GM18526 (cell line): ENCODE results near the gene PARP12.

Experiments used
- POLR2A ChIP-seq: IDR thresholded peaks from 3 replicates; pipeline ENCODE4 v1.6.1; 2011; ENCODE audit not compliant: insufficient read length; ENCODE audit errors: extremely low read depth

The PARP12 gene

GRCh38 chr7:140062118-140062527 lies 628 bp downstream of the PARP12 start:
- peak; percentile 45 for TF ChIP-seq POLR2A

GRCh38 chr7:140061607-140061930 lies 1.2 kb downstream of the PARP12 start:
- no peak for TF ChIP-seq POLR2A

GRCh38 chr7:140060788-140061606 lies 1.8 kb downstream of the PARP12 start:
- no peak for TF ChIP-seq POLR2A

DNA sequence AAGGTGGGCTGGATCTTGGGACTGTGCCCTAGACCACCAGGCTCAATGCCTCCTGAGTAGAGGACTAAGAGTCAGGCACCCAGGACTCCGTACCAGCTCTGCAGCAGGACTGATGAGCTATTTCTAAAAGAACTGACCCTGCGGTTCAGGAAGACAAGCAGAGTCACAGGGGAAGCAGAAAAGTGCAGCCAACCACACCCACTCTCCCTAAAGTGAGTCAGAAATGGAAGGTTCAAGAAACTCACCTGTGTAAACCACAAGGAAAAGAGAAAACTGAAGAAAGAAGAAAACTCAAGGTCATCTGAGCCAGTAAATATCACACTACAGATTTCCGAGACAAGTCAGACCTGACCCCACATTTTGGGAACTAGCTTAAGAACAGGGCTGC lies 2.5 kb downstream of the PARP12 start:
- no peak for TF ChIP-seq POLR2A

GRCh38 chr7:140059273-140060242 lies 3.2 kb downstream of the PARP12 start:
- TF ChIP-seq POLR2A: no peak

DNA sequence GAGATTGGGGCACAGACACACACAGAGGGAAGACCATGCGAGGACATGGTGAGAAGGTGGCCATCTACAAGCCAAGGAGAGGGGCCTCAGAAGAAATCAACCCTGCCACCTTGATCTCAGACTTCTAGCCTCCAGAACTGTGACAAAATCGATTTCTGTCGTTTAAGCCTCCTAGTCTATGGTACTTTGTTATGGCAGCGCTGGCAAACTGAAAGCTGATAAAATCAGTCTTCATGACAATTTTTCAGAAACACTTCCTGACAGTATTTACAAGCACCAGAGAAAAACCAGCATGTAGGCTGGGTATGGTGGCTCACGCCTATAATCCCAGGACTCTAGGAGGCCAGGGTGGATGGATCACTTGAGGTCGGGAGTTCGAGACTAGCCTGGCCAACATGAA lies 4.2 kb downstream of the PARP12 start:
- no peak for TF ChIP-seq POLR2A

DNA sequence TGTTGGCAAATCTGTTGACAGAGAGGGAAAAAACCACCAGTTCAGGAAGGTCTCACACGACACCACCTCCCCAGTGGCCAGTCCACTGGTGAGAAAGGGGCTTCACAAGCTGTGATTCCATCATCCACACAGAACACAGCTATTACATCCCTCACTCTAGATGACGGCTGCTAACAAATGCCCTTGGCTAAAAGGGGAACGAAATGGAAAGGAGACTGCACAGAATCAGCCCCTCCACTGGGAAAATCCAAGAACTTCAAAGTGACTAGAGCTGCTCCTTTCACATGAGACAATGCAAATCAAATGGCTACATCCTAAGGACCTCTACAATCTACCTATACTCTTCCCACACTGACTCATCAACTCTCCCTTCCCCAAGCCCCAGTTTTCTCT lies 5.6 kb downstream of the PARP12 start:
- TF ChIP-seq POLR2A: no peak

GRCh38 chr7:140056431-140057142 lies 6.2 kb downstream of the PARP12 start:
- no peak for TF ChIP-seq POLR2A

DNA sequence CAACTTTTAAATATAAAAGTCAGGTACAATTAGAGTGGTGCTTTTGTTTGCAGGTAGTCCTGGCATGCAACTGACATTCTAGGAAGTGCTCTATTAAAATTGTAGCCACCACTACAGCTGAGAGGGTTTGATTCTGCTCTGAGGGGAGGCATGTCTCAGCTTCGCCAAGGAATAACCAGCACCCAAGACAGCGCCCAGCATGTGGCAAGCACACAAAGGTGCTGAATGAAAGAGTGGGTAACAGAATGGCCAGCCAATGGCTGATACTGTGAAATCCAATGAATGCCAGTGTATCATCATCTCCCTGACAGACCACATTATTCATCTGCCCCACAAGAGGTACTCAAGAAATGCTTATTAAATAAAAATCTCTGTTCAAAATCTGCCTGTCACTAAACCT lies 6.9 kb downstream of the PARP12 start:
- no peak for TF ChIP-seq POLR2A

- TF ChIP-seq POLR2A: no peak
Measured at GRCh38 chr7:140054751-140055150, 8.0 kb downstream of the PARP12 start.

DNA sequence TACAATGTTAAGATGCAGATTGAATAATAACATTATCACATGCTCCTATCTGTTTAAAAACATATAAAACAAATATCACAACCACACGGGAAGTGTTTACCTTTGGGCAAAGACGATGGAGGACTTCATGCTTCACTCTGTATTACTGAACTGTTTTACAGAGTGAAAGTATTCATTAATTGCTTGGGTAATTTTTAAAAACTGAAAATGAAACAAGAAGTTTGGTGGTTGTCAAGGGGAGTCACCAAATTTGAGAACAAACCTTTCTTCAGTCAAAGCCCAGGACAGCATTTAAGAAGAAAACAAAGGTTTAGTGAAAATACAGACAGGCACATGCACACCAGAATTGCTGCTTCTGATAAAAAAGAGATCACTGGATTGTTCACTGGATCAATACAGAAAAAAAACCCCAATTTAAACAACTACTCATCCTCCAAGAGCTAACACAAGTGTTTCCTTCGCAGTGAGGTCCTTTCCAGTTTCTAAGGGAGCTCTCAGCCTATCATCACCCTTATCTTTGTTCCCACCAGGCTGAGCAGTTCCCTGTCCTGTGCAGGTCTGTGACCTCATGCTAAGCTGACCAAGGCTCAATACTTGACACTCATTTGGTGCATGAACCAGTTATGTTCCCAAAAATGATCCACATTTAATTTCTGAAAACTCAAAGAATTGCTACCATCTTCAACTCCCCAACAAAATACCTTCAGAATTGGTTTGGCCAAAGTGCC lies 8.8 kb downstream of the PARP12 start:
- TF ChIP-seq POLR2A: no peak

- TF ChIP-seq POLR2A: no peak
Measured at GRCh38 chr7:140051820-140052219, 10.9 kb downstream of the PARP12 start.

DNA sequence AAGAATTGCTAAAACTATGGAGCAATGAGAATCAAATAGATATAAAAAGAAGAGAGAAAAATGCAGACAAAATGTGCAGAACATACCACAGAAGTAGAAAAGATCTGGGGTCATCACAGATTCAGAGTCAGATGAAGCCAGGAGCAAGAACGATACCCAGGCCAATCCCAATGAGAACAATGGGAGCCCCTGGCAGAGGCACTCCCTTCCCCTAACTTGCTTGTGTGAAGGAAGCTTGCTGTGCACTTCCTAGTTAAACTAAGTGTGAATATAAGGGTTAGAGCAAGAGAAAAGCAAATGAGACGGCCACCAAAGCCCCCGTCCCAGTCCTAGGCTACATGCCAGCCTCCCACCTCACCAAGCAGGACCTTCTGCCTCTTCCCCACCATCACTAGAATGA lies 12.7 kb downstream of the PARP12 start:
- TF ChIP-seq POLR2A: no peak

GRCh38 chr7:140049339-140050024 lies 13.3 kb downstream of the PARP12 start:
- TF ChIP-seq POLR2A: no peak

- TF ChIP-seq POLR2A: no peak
Measured at GRCh38 chr7:140048989-140049338, 13.8 kb downstream of the PARP12 start.

- TF ChIP-seq POLR2A: no peak
Measured at GRCh38 chr7:140048138-140048537, 14.6 kb downstream of the PARP12 start.
